ENCODE results near the gene GPC6. TPM values are rescaled to one million over a fixed set of nuclear protein-coding genes. Genes with fewer than 3 reads are reported as not detected.

Gene GPC6
- polyA plus RNA-seq, 1 of the 3 experiments (the other 2 are of a cell fraction), result 6.7 TPM

DNA sequence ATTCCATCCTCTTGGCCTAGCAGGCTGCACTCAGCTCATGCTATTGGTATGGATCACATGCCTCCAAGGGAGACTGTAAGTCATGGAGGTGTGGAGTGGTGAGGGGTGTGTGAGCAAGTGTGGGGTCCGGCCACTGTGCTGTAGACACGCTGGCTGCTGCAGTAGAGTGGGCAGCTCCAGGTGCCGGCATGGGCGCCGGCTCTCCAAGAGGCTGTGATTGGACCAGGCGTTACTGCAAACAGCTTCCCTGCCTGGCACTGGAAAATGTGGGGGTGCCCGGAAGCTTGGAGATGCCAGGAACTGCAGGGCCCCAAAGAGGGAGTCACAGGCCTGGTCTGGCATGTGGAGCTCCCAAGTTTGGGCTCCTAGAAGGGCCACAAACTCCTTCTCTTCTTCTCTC lies 245.7 kb downstream of the GPC6 start:
- peaks cover 4% of the 10 kb centered on the region; the same call in 1 of the 2 replicates for H3K9me3 ChIP-seq
- ChIA-PET POLR2A (no interaction called here), CTCF (interaction anchor here (1.5 kb wide), 1 partner anchor 609 kb away, joined by 3 read pairs; no protein-coding TSS in a partner anchor)
- no peak overlapping the region for H3K4me2 ChIP-seq
- H3K36me3 ChIP-seq (replicated peaks in 1 of 2; ENCODE audit: control insufficient read depth in 1 of 2, insufficient read depth in 2 of 2, low read length in 1 of 2), result no peaks in the 10 kb centered on the region
- no peaks in the 10 kb centered on the region for H4K20me1 ChIP-seq (ENCODE audit: insufficient read depth)
- H3K4me1 ChIP-seq (ENCODE audit: control insufficient read depth in 1 of 2, insufficient read depth in 2 of 2, low read depth in 1 of 2, low read length in 1 of 2), result peaks cover 5 to 8% of the 10 kb centered on the region in 2 experiments; a peak in 3 of 4 replicates
- H3K4me3 ChIP-seq (ENCODE audit: low read depth in 2 of 2, low read length in 1 of 2), result no peak overlapping the region; a peak in 1 of 4 replicates
- DNase-seq, result no peak
- TF ChIP-seq SIN3A (IDR thresholded peaks at IDR 0.05; ENCODE audit: borderline replicate concordance, low read depth, low read length) (no peak), CHD2 (IDR thresholded peaks at IDR 0.05; ENCODE audit: low read length, partially characterized antibody) (no peak), TAF1 (IDR thresholded peaks at IDR 0.05; ENCODE audit: borderline replicate concordance, low read depth, low read length) (no peak), RXRA (IDR thresholded peaks at IDR 0.05; ENCODE audit: borderline replicate concordance, low read depth) (no peak), TEAD4 (IDR thresholded peaks at IDR 0.05; ENCODE audit: borderline replicate concordance, insufficient read depth) (no peak), GATA2 (CRISPR knock-in tag; IDR thresholded peaks at IDR 0.05) (no peak), FOXJ3 (CRISPR knock-in tag; IDR thresholded peaks at IDR 0.05) (no peak), POLR2AphosphoS5 (IDR thresholded peaks at IDR 0.05; ENCODE audit: low read depth, low read length) (no peak), FOSL2 (IDR thresholded peaks at IDR 0.05; ENCODE audit: borderline replicate concordance, low read depth) (no peak)
- TF ChIP-seq, protein P1, sequence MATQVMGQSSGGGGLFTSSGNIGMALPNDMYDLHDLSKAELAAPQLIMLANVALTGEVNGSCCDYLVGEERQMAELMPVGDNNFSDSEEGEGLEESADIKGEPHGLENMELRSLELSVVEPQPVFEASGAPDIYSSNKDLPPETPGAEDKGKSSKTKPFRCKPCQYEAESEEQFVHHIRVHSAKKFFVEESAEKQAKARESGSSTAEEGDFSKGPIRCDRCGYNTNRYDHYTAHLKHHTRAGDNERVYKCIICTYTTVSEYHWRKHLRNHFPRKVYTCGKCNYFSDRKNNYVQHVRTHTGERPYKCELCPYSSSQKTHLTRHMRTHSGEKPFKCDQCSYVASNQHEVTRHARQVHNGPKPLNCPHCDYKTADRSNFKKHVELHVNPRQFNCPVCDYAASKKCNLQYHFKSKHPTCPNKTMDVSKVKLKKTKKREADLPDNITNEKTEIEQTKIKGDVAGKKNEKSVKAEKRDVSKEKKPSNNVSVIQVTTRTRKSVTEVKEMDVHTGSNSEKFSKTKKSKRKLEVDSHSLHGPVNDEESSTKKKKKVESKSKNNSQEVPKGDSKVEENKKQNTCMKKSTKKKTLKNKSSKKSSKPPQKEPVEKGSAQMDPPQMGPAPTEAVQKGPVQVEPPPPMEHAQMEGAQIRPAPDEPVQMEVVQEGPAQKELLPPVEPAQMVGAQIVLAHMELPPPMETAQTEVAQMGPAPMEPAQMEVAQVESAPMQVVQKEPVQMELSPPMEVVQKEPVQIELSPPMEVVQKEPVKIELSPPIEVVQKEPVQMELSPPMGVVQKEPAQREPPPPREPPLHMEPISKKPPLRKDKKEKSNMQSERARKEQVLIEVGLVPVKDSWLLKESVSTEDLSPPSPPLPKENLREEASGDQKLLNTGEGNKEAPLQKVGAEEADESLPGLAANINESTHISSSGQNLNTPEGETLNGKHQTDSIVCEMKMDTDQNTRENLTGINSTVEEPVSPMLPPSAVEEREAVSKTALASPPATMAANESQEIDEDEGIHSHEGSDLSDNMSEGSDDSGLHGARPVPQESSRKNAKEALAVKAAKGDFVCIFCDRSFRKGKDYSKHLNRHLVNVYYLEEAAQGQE (IDR thresholded peaks at IDR 0.05; ENCODE audit: low read depth, low read length), result no peak
- TF ChIP-seq, protein P2, sequence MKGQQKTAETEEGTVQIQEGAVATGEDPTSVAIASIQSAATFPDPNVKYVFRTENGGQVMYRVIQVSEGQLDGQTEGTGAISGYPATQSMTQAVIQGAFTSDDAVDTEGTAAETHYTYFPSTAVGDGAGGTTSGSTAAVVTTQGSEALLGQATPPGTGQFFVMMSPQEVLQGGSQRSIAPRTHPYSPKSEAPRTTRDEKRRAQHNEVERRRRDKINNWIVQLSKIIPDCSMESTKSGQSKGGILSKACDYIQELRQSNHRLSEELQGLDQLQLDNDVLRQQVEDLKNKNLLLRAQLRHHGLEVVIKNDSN (IDR thresholded peaks at IDR 0.05; ENCODE audit: borderline replicate concordance, low read depth), result no peak
- TF ChIP-seq, protein P3, sequence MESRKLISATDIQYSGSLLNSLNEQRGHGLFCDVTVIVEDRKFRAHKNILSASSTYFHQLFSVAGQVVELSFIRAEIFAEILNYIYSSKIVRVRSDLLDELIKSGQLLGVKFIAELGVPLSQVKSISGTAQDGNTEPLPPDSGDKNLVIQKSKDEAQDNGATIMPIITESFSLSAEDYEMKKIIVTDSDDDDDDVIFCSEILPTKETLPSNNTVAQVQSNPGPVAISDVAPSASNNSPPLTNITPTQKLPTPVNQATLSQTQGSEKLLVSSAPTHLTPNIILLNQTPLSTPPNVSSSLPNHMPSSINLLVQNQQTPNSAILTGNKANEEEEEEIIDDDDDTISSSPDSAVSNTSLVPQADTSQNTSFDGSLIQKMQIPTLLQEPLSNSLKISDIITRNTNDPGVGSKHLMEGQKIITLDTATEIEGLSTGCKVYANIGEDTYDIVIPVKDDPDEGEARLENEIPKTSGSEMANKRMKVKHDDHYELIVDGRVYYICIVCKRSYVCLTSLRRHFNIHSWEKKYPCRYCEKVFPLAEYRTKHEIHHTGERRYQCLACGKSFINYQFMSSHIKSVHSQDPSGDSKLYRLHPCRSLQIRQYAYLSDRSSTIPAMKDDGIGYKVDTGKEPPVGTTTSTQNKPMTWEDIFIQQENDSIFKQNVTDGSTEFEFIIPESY (IDR thresholded peaks at IDR 0.05; ENCODE audit: borderline replicate concordance, low read depth), result no peak
- TF ChIP-seq, protein P4, sequence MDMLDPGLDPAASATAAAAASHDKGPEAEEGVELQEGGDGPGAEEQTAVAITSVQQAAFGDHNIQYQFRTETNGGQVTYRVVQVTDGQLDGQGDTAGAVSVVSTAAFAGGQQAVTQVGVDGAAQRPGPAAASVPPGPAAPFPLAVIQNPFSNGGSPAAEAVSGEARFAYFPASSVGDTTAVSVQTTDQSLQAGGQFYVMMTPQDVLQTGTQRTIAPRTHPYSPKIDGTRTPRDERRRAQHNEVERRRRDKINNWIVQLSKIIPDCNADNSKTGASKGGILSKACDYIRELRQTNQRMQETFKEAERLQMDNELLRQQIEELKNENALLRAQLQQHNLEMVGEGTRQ (IDR thresholded peaks at IDR 0.05; ENCODE audit: borderline replicate concordance, low read depth, low read length), result no peak
- H3F3A ChIP-seq (replicated peaks; ENCODE audit: insufficient read depth), result peaks cover 6% of the 10 kb centered on the region
- no peak overlapping the region for H3K27ac ChIP-seq (ENCODE audit: low read depth in 2 of 2, low read length in 1 of 2)
- 68% methylated on average over 6 of the region's 7 CpGs for WGBS (ENCODE audit: low lambda C conversion rate)
- no peak overlapping the region for H2AFZ ChIP-seq (ENCODE audit: low read depth)
- H3K9ac ChIP-seq, result no peak overlapping the region
- no peaks in the 10 kb centered on the region for H3K27me3 ChIP-seq (ENCODE audit: insufficient read depth)
- no peaks in the 10 kb centered on the region for H3K79me2 ChIP-seq (ENCODE audit: insufficient read depth)
- no peaks in the 10 kb centered on the region for H3K9me2 ChIP-seq
